GM12872 (cell line): Measurements from ENCODE around the gene CDC45.

Source experiments
- TF ChIP-seq, protein P1 (sequence below): IDR thresholded peaks from 3 replicates; pipeline ENCODE4 v1.5.1; 2011; ENCODE audit warnings: low read depth, mild to moderate bottlenecking, low read length, moderate library complexity; ENCODE audit not compliant: insufficient read depth

The CDC45 gene

DNA sequence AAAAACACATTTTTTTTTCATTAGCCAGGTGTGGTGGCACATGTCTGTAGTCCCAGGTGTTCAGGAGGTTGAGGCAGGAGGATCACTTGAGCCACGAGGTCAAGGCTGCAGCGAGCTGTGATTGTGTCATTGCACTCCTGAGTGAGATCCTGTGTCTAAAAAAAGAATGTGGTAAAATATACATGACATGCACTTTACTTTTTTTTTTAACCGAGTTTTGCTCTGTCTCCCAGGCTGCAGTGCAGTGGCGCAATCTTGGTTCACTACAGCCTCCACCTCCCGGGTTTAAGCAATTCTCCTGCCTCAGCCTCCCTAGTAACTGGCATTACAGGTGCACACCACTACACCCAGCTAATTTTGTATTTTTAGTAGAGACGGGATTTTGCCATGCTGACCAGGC is 67.0 kb downstream of the CDC45 start:
- TF ChIP-seq, protein P1, sequence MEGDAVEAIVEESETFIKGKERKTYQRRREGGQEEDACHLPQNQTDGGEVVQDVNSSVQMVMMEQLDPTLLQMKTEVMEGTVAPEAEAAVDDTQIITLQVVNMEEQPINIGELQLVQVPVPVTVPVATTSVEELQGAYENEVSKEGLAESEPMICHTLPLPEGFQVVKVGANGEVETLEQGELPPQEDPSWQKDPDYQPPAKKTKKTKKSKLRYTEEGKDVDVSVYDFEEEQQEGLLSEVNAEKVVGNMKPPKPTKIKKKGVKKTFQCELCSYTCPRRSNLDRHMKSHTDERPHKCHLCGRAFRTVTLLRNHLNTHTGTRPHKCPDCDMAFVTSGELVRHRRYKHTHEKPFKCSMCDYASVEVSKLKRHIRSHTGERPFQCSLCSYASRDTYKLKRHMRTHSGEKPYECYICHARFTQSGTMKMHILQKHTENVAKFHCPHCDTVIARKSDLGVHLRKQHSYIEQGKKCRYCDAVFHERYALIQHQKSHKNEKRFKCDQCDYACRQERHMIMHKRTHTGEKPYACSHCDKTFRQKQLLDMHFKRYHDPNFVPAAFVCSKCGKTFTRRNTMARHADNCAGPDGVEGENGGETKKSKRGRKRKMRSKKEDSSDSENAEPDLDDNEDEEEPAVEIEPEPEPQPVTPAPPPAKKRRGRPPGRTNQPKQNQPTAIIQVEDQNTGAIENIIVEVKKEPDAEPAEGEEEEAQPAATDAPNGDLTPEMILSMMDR: no peak

DNA sequence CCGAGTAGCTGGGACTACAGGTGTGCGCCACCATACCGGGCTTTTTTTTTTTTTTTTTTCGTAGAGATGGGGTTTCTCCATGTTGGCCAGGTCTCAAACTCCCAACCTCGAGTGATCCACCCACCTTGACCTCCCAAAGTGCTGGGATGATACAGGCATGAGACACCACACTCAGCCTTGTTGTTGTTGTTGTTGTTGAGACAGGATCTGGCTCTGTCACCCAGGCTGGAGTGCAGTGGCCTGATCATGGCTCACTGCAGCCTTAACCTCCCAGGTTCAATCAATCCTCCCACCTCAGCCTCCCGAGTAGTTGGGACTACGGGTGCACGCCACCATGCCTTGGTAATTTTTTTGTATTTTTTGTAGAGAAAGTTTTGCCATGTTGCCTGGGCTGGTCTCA is 67.9 kb downstream of the CDC45 start:
- TF ChIP-seq, protein P1: no peak

DNA sequence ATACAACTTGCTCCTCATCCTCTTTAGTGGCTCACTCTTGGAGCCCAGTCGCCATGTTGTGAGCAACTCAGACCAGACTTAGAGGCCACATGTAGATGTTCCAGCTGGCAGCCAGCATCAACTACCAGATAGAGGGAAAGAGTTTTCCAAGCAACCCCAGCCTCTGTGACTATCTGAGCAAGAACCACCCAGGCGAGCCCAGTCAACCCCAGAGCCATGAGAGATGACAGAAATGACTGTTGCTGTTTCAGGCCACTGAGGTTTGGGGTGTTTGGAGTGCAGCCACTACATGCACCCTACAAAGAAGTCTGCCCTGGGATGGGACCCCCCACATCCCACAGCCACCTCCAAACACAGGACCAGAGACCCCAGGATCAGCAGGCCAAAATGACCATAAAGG is 69.2 kb downstream of the CDC45 start:
- TF ChIP-seq, protein P1: no peak

DNA sequence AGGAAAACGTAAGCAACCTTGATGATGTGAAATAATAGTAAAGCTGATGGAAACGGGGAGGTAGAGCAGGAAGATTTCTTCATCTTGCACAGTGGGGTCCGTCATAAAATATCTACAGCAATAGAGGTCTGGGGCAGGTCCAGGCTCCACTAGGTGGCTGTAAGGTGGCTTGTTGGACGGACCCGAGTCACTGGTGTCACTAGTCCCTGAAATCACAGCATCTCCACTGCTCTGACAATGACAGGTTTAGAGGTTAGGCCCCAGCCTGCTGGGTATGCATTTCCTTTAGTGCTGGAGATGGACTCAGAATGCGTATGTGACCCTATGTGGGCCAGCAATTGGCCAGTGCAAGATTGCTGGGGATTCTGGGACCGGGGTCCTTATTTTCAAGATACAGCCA is 69.7 kb downstream of the CDC45 start:
- TF ChIP-seq, protein P1: no peak

DNA sequence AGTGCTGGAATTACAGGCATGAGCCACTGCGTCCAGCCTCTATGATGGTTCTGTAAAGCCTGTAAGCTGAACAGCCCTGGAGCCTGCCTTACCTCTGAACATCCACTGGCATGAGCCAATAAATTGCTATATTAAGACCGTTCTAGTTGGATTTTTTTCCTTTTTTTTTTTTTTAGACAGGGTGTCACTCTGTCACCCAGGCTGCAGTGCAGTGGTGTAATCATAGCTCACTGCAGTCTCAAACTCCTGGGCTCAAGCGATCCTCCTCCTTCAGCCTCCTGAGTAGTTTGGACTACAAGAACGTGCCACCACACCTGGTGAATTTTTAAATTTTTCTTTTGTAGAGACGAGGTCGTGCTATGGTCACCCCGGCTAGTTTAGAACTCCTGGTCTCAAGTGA is 70.7 kb downstream of the CDC45 start:
- TF ChIP-seq, protein P1: no peak

DNA sequence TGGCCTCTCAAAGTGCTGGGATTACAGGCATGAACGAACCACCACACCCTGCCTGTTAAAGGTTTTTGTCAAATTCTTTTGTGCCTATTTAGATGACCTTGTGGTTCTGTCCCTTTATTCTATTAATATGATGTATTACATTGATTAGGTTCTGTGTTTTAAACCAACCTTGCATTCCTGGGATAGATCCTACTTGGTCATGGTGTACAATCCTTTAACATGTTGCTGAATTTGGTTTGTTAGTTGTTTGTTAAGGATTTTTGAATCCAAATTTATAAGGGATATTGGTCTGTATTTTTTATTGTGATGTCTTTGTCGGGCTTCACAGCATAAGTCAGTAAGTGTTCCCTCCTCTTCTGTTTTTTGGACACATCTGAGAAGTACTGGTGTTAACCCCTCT is 73.5 kb downstream of the CDC45 start:
- TF ChIP-seq, protein P1: no peak

DNA sequence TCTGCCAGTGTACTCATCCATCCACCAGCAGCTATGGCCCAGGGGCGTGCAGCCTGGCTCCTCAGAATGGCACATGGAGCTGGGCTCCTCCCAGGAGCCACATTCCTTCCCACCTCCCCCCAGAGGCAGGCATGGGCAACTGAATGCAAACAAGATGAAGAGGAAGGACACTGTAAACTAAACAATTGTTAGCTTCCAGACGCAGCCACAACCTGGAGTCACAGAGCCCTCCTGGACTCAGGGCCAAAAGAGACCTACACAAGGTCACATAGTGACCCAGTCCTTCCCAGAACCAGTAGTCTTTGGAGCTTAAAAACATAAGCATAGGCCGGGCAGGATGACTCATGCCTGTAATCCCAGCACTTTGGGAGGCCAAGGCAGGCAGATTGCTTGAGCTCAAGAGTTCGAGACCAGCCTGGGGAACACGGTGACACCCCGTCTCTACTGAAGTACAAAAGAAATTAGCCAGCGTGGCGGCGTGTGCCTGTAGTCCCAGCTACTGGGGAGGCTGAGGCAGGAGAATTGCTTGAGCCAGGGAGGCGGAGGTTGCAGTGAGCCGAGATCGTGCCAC is 75.2 kb downstream of the CDC45 start:
- TF ChIP-seq, protein P1: no peak
